GM12874 (cell line): Measurements from ENCODE around the gene PCDHGA10.

ENCODE experiments used
- TF ChIP-seq, protein P1 (sequence below): IDR thresholded peaks from 2 replicates; pipeline ENCODE4 v1.5.1; 2011; ENCODE audit warnings: low read depth, mild to moderate bottlenecking, control low read depth, low read length, moderate library complexity; ENCODE audit not compliant: insufficient read depth

PCDHGA10 gene

DNA sequence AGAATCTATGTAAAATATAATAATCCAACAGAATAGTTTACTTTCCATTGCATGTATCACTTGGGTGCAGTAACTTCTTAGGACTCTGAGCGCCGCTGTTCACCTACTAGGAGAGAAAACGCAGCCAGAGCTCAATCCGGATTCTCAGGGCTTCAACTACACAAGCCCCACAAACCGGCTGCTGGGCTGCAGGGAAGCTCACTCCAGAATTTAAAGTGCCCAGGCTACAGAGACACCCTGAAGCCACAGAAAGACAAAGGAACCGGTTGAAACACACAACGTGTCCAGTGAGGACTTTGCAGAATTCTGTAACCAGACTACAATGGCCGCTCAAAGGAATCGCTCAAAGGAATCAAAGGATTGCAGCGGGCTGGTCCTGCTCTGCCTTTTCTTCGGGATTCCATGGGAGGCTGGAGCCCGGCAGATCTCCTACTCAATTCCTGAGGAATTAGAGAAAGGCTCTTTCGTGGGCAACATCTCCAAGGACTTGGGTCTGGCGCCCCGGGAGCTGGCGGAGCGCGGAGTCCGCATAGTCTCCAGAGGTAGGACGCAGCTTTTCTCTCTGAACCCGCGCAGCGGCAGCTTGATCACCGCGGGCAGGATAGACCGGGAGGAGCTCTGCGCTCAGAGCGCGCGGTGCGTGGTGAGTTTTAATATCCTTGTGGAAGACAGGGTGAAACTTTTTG lies at the start of gene PCDHGA10:
TSS of gene PCDHGA10 (plus strand) at position 134 of the 686 bp plus-strand sequence. CDS start at position 323, 189 bp downstream.
- TF ChIP-seq, protein P1, sequence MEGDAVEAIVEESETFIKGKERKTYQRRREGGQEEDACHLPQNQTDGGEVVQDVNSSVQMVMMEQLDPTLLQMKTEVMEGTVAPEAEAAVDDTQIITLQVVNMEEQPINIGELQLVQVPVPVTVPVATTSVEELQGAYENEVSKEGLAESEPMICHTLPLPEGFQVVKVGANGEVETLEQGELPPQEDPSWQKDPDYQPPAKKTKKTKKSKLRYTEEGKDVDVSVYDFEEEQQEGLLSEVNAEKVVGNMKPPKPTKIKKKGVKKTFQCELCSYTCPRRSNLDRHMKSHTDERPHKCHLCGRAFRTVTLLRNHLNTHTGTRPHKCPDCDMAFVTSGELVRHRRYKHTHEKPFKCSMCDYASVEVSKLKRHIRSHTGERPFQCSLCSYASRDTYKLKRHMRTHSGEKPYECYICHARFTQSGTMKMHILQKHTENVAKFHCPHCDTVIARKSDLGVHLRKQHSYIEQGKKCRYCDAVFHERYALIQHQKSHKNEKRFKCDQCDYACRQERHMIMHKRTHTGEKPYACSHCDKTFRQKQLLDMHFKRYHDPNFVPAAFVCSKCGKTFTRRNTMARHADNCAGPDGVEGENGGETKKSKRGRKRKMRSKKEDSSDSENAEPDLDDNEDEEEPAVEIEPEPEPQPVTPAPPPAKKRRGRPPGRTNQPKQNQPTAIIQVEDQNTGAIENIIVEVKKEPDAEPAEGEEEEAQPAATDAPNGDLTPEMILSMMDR, result peak; percentile 70

DNA sequence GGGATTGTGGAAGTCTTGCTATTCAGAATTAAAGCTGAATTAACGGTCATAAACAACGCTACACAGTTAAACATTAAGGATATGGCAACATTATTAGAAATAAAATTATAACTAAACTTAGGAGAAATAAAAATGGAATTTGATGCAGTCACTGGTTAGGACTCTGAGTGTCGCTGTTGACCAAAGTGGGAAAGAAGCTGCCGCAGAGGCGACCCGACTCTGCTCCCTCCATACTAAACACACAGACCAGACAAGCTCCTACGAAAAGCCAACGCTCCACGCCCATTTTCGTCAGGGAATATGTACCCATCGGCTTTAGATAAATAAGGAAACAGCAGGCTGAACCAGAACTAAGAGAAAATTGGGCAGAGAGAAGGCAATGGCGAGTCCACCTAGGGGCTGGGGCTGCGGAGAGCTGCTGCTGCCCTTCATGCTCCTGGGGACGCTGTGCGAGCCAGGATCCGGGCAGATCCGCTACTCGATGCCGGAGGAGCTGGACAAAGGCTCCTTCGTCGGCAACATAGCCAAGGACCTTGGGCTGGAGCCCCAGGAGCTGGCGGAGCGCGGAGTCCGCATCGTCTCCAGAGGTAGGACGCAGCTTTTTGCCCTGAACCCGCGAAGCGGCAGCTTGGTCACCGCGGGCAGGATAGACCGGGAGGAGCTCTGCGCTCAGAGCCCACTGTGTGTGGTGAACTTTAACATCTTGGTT lies 48.7 kb upstream of the PCDHGA10 start, which contains the start of gene PCDHGA5:
TSS of gene PCDHGA5 (plus strand) at position 211 of the 709 bp plus-strand sequence. CDS start at position 380, 169 bp downstream.
- TF ChIP-seq, protein P1, result no peak

DNA sequence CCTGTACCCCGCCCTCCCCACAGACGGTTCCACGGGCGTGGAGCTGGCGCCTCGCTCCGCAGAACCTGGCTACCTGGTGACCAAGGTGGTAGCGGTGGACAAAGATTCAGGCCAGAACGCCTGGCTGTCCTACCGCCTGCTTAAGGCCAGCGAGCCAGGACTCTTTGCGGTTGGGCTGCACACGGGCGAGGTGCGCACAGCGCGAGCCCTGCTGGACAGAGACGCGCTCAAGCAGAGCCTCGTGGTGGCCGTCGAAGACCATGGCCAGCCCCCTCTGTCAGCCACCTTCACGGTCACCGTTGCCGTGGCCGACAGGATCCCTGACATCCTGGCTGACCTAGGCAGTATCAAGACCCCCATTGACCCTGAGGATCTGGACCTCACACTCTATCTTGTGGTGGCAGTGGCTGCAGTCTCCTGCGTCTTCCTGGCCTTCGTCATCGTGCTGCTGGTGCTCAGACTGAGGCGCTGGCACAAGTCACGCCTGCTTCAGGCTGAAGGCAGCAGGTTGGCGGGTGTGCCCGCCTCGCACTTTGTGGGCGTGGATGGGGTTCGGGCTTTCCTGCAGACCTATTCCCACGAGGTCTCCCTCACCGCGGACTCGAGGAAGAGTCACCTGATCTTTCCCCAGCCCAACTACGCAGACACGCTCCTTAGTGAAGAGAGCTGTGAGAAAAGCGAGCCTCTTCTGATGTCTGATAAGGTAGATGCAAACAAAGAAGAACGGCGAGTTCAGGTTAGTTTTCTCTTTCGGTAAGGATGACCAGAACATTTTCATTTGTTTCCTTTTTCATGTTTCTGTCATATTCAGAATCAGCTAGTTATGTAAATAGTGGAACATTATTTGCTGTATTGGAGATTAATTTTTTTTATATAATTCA lies 46.5 kb upstream of the PCDHGA10 start:
- TF ChIP-seq, protein P1, result no peak

DNA sequence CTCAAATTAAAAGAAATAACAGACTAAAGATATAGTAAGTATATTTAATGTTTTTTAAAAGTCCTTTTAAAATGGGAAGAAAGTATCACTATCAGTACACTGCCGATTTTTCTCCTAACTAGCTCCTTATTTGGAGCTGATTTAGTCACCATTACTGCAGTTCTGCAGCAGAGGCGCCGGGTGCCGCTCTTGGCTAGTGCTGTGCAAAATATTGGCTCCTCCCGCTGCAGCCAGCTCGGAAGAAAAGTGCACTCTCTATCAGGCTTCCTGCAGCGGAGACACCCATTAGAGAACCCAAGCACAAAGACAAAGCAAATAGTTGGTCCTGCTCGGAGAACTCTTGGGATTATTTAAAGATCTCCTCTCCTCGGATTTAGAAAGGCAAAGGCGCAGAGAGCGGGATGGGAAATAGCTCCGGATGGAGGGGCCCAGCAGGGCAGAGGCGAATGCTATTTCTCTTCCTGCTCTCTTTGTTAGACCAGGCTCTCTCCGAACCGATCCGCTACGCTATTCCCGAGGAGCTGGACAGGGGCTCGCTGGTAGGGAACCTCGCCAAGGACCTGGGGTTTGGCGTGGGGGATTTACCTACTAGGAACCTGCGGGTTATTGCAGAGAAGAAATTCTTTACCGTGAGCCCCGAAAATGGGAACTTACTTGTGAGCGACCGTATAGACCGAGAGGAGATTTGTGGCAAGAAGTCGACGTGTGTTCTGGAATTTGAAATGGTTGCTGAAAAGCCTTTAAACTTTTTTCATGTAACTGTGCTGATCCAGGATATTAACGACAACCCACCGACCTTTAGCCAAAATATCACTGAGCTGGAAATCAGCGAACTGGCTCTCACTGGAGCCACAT lies 42.6 kb upstream of the PCDHGA10 start, which contains the start of gene PCDHGB3:
TSS of gene PCDHGB3 (plus strand) at position 249 of the 855 bp plus-strand sequence. CDS start at position 402, 153 bp downstream.
- TF ChIP-seq, protein P1, result peak; percentile 66

DNA sequence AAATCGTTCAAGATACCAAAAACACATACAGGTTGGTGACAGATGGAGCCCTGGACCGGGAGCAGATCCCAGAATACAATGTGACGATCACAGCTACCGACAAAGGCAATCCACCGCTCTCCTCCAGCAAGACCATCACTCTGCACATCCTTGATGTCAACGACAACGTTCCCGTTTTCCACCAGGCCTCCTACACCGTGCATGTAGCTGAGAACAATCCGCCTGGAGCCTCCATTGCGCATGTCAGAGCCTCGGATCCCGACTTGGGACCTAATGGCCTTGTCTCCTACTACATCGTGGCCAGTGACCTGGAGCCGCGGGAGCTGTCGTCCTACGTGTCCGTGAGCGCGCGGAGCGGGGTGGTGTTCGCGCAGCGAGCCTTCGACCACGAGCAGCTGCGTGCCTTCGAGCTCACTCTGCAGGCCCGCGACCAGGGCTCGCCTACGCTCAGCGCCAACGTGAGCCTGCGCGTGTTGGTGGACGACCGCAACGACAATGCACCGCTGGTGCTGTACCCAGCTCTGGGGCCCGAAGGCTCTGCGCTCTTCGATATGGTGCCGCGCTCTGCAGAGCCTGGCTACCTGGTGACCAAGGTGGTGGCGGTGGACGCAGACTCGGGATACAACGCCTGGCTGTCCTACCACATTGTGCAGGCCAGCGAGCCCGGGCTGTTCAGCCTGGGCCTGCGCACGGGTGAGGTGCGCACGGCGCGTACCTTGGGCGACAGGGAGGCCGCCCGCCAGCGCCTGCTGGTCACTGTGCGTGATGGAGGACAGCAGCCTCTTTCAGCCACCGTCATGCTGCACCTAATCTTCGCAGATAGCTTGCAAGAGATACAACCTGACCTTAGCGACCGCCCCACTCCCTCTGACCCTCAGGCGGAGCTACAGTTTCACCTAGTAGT lies 41.0 kb upstream of the PCDHGA10 start:
- TF ChIP-seq, protein P1, result no peak

DNA sequence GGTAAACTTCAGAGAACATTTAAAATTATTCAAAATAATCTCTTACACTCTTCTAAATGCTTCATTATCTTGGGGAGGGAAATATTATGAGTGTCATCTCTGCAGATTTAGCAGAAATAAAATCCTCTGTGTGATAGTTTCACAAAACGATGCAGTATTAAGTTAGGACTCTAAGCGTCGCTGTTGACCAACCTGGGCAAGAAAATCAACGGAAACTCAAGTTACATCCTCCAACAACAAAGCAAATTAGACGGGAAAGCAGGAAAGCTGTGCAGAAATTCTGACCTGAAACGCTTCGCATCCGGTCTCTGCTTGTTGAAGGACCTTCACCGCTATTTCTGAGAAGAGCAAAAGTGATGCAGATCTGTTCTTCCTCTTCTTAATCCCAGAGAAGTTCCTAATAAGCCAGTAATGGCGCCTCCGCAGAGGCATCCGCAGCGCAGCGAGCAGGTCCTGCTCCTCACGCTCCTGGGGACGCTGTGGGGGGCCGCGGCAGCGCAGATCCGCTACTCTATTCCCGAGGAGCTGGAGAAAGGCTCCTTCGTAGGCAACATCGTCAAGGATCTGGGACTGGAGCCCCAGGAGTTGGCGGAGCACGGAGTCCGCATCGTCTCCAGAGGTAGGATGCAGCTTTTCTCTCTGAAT lies 39.0 kb upstream of the PCDHGA10 start, which contains the start of gene PCDHGA6:
TSS of gene PCDHGA6 (plus strand) at position 219 of the 645 bp plus-strand sequence. CDS start at position 412, 193 bp downstream.
- TF ChIP-seq, protein P1, result peak; percentile 29; the same call in 1 of the 2 replicates
